ENCODE data around the gene SEC14L6.
"Not testable (repeated sequence)": the region's sequence is repeated elsewhere in the genome, so short reads cannot be mapped to it uniquely, and the experiment has no call there.

The SEC14L6 gene

GRCh38 chr22:30559889-30560288 lies 13.3 kb upstream of the SEC14L6 start:
- no peaks in the 10 kb centered on the region for H3K9me3 ChIP-seq (ENCODE audit: insufficient read depth, low read length)
- H3K4me3 ChIP-seq (ENCODE audit: insufficient read length, low read depth) = no peak overlapping the region
- peaks cover 19% of the 10 kb centered on the region for H3K4me1 ChIP-seq (ENCODE audit: insufficient read depth, insufficient read length)
- TF ChIP-seq SUZ12 (IDR thresholded peaks at IDR 0.05; ENCODE audit: extremely low read depth, insufficient read depth, insufficient read length) (no peak), ZNF274 (IDR thresholded peaks at IDR 0.05; ENCODE audit: low read depth, low read length) (no peak), YY1 (IDR thresholded peaks at IDR 0.05; ENCODE audit: insufficient read depth, insufficient read length) (no peak)
- peak overlapping the region; percentile 51 for H3K9ac ChIP-seq (ENCODE audit: insufficient read length, low read depth)
- H3K27me3 ChIP-seq (ENCODE audit: insufficient read depth, insufficient read length) = no peaks in the 10 kb centered on the region
- H3K36me3 ChIP-seq (ENCODE audit: insufficient read depth, insufficient read length, low read length) = no peaks in the 10 kb centered on the region
- DNase-seq (ENCODE audit: low read depth, low spot score) = no peak

- H3K27me3 ChIP-seq (ENCODE audit: insufficient read depth, insufficient read length) = no peaks in the 10 kb centered on the region
- DNase-seq (ENCODE audit: low read depth, low spot score) = no peak
- no peak overlapping the region for H3K9ac ChIP-seq (ENCODE audit: insufficient read length, low read depth)
- H3K4me3 ChIP-seq (ENCODE audit: insufficient read length, low read depth) = no peak overlapping the region
- H3K9me3 ChIP-seq (ENCODE audit: insufficient read depth, low read length) = no peaks in the 10 kb centered on the region
- TF ChIP-seq YY1 (IDR thresholded peaks at IDR 0.05; ENCODE audit: insufficient read depth, insufficient read length) (no peak), SUZ12 (IDR thresholded peaks at IDR 0.05; ENCODE audit: extremely low read depth, insufficient read depth, insufficient read length) (no peak), ZNF274 (IDR thresholded peaks at IDR 0.05; ENCODE audit: low read depth, low read length) (no peak)
- peaks cover 11% of the 10 kb centered on the region for H3K4me1 ChIP-seq (ENCODE audit: insufficient read depth, insufficient read length)
- no peaks in the 10 kb centered on the region for H3K36me3 ChIP-seq (ENCODE audit: insufficient read depth, insufficient read length, low read length)
Observed at GRCh38 chr22:30557243-30557642, 10.7 kb upstream of the SEC14L6 start.

- H3K27me3 ChIP-seq (ENCODE audit: insufficient read depth, insufficient read length) = no peaks in the 10 kb centered on the region
- H3K9me3 ChIP-seq (ENCODE audit: insufficient read depth, low read length) = no peaks in the 10 kb centered on the region
- H3K4me1 ChIP-seq (ENCODE audit: insufficient read depth, insufficient read length) = peaks cover 7% of the 10 kb centered on the region
- H3K4me3 ChIP-seq (ENCODE audit: insufficient read length, low read depth) = no peak overlapping the region
- H3K36me3 ChIP-seq (ENCODE audit: insufficient read depth, insufficient read length, low read length) = no peaks in the 10 kb centered on the region
- no peak for DNase-seq (ENCODE audit: low read depth, low spot score)
- H3K9ac ChIP-seq (ENCODE audit: insufficient read length, low read depth) = no peak overlapping the region
- TF ChIP-seq SUZ12 (IDR thresholded peaks at IDR 0.05; ENCODE audit: extremely low read depth, insufficient read depth, insufficient read length) (no peak), ZNF274 (IDR thresholded peaks at IDR 0.05; ENCODE audit: low read depth, low read length) (no peak), YY1 (IDR thresholded peaks at IDR 0.05; ENCODE audit: insufficient read depth, insufficient read length) (no peak)
Observed at GRCh38 chr22:30556388-30556787, 9.8 kb upstream of the SEC14L6 start.

GRCh38 chr22:30555282-30556210 lies 9.0 kb upstream of the SEC14L6 start:
- Histone ChIP-seq H3K4me3 (ENCODE audit: insufficient read length, low read depth) (no peak overlapping the region), H3K4me1 (ENCODE audit: insufficient read depth, insufficient read length) (peaks cover 4% of the 10 kb centered on the region), H3K36me3 (ENCODE audit: insufficient read depth, insufficient read length, low read length) (no peaks in the 10 kb centered on the region), H3K9ac (ENCODE audit: insufficient read length, low read depth) (no peak overlapping the region), H3K9me3 (ENCODE audit: insufficient read depth, low read length) (no peaks in the 10 kb centered on the region), H3K27me3 (ENCODE audit: insufficient read depth, insufficient read length) (no peaks in the 10 kb centered on the region)
- no peak for DNase-seq (ENCODE audit: low read depth, low spot score)
- TF ChIP-seq ZNF274 (IDR thresholded peaks at IDR 0.05; ENCODE audit: low read depth, low read length) = no peak
- TF ChIP-seq SUZ12 (IDR thresholded peaks at IDR 0.05; ENCODE audit: extremely low read depth, insufficient read depth, insufficient read length) = no peak
- no peak for TF ChIP-seq YY1 (IDR thresholded peaks at IDR 0.05; ENCODE audit: insufficient read depth, insufficient read length)

- H3K9me3 ChIP-seq (ENCODE audit: insufficient read depth, low read length) = no peaks in the 10 kb centered on the region
- H3K27me3 ChIP-seq (ENCODE audit: insufficient read depth, insufficient read length) = no peaks in the 10 kb centered on the region
- no peak for DNase-seq (ENCODE audit: low read depth, low spot score)
- H3K9ac ChIP-seq (ENCODE audit: insufficient read length, low read depth) = no peak overlapping the region
- no peak overlapping the region for H3K4me3 ChIP-seq (ENCODE audit: insufficient read length, low read depth)
- no peaks in the 10 kb centered on the region for H3K4me1 ChIP-seq (ENCODE audit: insufficient read depth, insufficient read length)
- H3K36me3 ChIP-seq (ENCODE audit: insufficient read depth, insufficient read length, low read length) = no peaks in the 10 kb centered on the region
- no peak for TF ChIP-seq ZNF274 (IDR thresholded peaks at IDR 0.05; ENCODE audit: low read depth, low read length)
- no peak for TF ChIP-seq YY1 (IDR thresholded peaks at IDR 0.05; ENCODE audit: insufficient read depth, insufficient read length)
- no peak for TF ChIP-seq SUZ12 (IDR thresholded peaks at IDR 0.05; ENCODE audit: extremely low read depth, insufficient read depth, insufficient read length)
Observed at GRCh38 chr22:30553971-30554370, 7.4 kb upstream of the SEC14L6 start.

GRCh38 chr22:30552719-30553118 lies 6.2 kb upstream of the SEC14L6 start:
- TF ChIP-seq ZNF274 (IDR thresholded peaks at IDR 0.05; ENCODE audit: low read depth, low read length) (no peak), YY1 (IDR thresholded peaks at IDR 0.05; ENCODE audit: insufficient read depth, insufficient read length) (no peak), SUZ12 (IDR thresholded peaks at IDR 0.05; ENCODE audit: extremely low read depth, insufficient read depth, insufficient read length) (no peak)
- Histone ChIP-seq H3K9me3 (ENCODE audit: insufficient read depth, low read length) (no peaks in the 10 kb centered on the region), H3K27me3 (ENCODE audit: insufficient read depth, insufficient read length) (no peaks in the 10 kb centered on the region)

GRCh38 chr22:30551813-30552212 lies 5.3 kb upstream of the SEC14L6 start:
- not testable (repeated sequence) for H3K4me3 ChIP-seq (ENCODE audit: insufficient read length, low read depth); H3K9ac ChIP-seq (ENCODE audit: insufficient read length, low read depth); H3K27me3 ChIP-seq (ENCODE audit: insufficient read depth, insufficient read length); DNase-seq (ENCODE audit: low read depth, low spot score); H3K36me3 ChIP-seq (ENCODE audit: insufficient read depth, insufficient read length, low read length); H3K9me3 ChIP-seq (ENCODE audit: insufficient read depth, low read length); H3K4me1 ChIP-seq (ENCODE audit: insufficient read depth, insufficient read length)

More at GRCh38 chr22:30552719-30553118, 6.2 kb upstream of the SEC14L6 start:
- Histone ChIP-seq H3K9ac (ENCODE audit: insufficient read length, low read depth) (no peak overlapping the region), H3K4me3 (ENCODE audit: insufficient read length, low read depth) (no peak overlapping the region), H3K4me1 (ENCODE audit: insufficient read depth, insufficient read length) (peaks cover 2% of the 10 kb centered on the region), H3K36me3 (ENCODE audit: insufficient read depth, insufficient read length, low read length) (no peaks in the 10 kb centered on the region)
- no peak for DNase-seq (ENCODE audit: low read depth, low spot score)

All from NT2/D1 (cell line).